ENCODE results near the gene RPS15.

- TF ChIP-seq ZNF146 (CRISPR knock-in tag; IDR thresholded peaks at IDR 0.05; ENCODE audit: unreplicated experiment) = no peak
- no peak for TF ChIP-seq MXD1 (CRISPR knock-in tag; IDR thresholded peaks at IDR 0.05; ENCODE audit: borderline replicate concordance, poor library complexity, severe bottlenecking)
- no peak for TF ChIP-seq CTCF (IDR thresholded peaks at IDR 0.05 in 2 of 3, conservative IDR thresholded peaks at IDR 0.05 in 1 of 3; ENCODE audit: insufficient read depth in 2 of 3, low read depth in 1 of 3, low read length in 3 of 3)
- TF ChIP-seq ZNF133 (CRISPR knock-in tag; IDR thresholded peaks at IDR 0.05) = no peak
Observed at GRCh38 chr19:1473085-1473851, 35.1 kb downstream of the RPS15 start.

Data from K562 (cell line).